ENCODE measurements around the gene AMN. TPM values are rescaled to one million over a fixed set of nuclear protein-coding genes. Genes with fewer than 3 reads are reported as not detected.

The AMN gene
- total and polyA plus RNA-seq, 4 donors, result 0.16 to 8.8 (median 0.34) TPM

- no peak overlapping the region for H3K4me3 ChIP-seq (ENCODE audit: low read length in 2 of 2)
- no peak overlapping the region for H3K27ac ChIP-seq (ENCODE audit: low read depth in 1 of 2, low read length in 2 of 2)
- ATAC-seq (ENCODE audit: low FRiP score) (no peak), DNase-seq (no peak)
- H3K27me3 ChIP-seq (ENCODE audit: control insufficient read depth in 1 of 2, insufficient read depth in 2 of 2, low read length in 1 of 2), result no peaks in the 10 kb centered on the region
- no peaks in the 10 kb centered on the region for H3K9me3 ChIP-seq (ENCODE audit: control insufficient read depth, low read length)
- no peaks in the 10 kb centered on the region for H3K36me3 ChIP-seq (ENCODE audit: control insufficient read depth in 1 of 2, insufficient read depth in 2 of 2, low read length in 1 of 2)
- intact Hi-C loops (cut with DNase I), result no loop called here
- H3K4me1 ChIP-seq (ENCODE audit: control insufficient read depth in 1 of 2, insufficient read depth in 2 of 2, low read length in 2 of 2), result no peaks in the 10 kb centered on the region
- 91 to 94% methylated on average over 5 of the region's 5 CpGs for WGBS, 2 donors
Observed at GRCh38 chr14:102883089-102883541, 39.3 kb upstream of the AMN start.

GRCh38 chr14:102883554-102883953, 38.9 kb upstream of the AMN start:
- no peak overlapping the region for H3K4me3 ChIP-seq (ENCODE audit: low read length in 2 of 2)
- WGBS, 2 donors, result 95 to 96% methylated on average over 14 of the region's 14 CpGs
- ATAC-seq (ENCODE audit: low FRiP score) (no peak), DNase-seq (no peak)
- no peaks in the 10 kb centered on the region for H3K27me3 ChIP-seq (ENCODE audit: control insufficient read depth in 1 of 2, insufficient read depth in 2 of 2, low read length in 1 of 2)
- no peaks in the 10 kb centered on the region for H3K9me3 ChIP-seq (ENCODE audit: control insufficient read depth, low read length)
- intact Hi-C loops (cut with DNase I), result no loop called here
- no peaks in the 10 kb centered on the region for H3K4me1 ChIP-seq (ENCODE audit: control insufficient read depth in 1 of 2, insufficient read depth in 2 of 2, low read length in 2 of 2)
- H3K36me3 ChIP-seq (ENCODE audit: control insufficient read depth in 1 of 2, insufficient read depth in 2 of 2, low read length in 1 of 2), result no peaks in the 10 kb centered on the region
- no peak overlapping the region for H3K27ac ChIP-seq (ENCODE audit: low read depth in 1 of 2, low read length in 2 of 2)

GRCh38 chr14:102885737-102886447, 36.6 kb upstream of the AMN start:
- DNase-seq, result no peak
- Histone ChIP-seq H3K4me3 (ENCODE audit: low read length in 2 of 2) (no peak overlapping the region), H3K36me3 (ENCODE audit: control insufficient read depth in 1 of 2, insufficient read depth in 2 of 2, low read length in 1 of 2) (no peaks in the 10 kb centered on the region), H3K27ac (ENCODE audit: low read depth in 1 of 2, low read length in 2 of 2) (no peak overlapping the region), H3K9me3 (ENCODE audit: control insufficient read depth, low read length) (no peaks in the 10 kb centered on the region), H3K4me1 (ENCODE audit: control insufficient read depth in 1 of 2, insufficient read depth in 2 of 2, low read length in 2 of 2) (no peaks in the 10 kb centered on the region), H3K27me3 (ENCODE audit: control insufficient read depth in 1 of 2, insufficient read depth in 2 of 2, low read length in 1 of 2) (no peaks in the 10 kb centered on the region)
- WGBS, 2 donors, result 96 to 97% methylated on average over 22 of the region's 22 CpGs
- intact Hi-C loops (cut with DNase I), result no loop called here
- ATAC-seq (ENCODE audit: low FRiP score), result no peak

GRCh38 chr14:102888748-102889147, 33.7 kb upstream of the AMN start:
- Histone ChIP-seq H3K27me3 (ENCODE audit: control insufficient read depth in 1 of 2, insufficient read depth in 2 of 2, low read length in 1 of 2) (no peaks in the 10 kb centered on the region), H3K36me3 (ENCODE audit: control insufficient read depth in 1 of 2, insufficient read depth in 2 of 2, low read length in 1 of 2) (no peaks in the 10 kb centered on the region), H3K4me1 (ENCODE audit: control insufficient read depth in 1 of 2, insufficient read depth in 2 of 2, low read length in 2 of 2) (no peaks in the 10 kb centered on the region), H3K4me3 (ENCODE audit: low read length in 2 of 2) (no peak overlapping the region), H3K27ac (ENCODE audit: low read depth in 1 of 2, low read length in 2 of 2) (no peak overlapping the region), H3K9me3 (ENCODE audit: control insufficient read depth, low read length) (no peaks in the 10 kb centered on the region)
- DNase-seq, result no peak
- intact Hi-C loops (cut with DNase I), result no loop called here
- WGBS, 2 donors, result 76 to 83% methylated on average over 1 of the region's 1 CpG
- ATAC-seq (ENCODE audit: low FRiP score), result no peak

- Histone ChIP-seq H3K27ac (ENCODE audit: low read depth in 1 of 2, low read length in 2 of 2) (no peak overlapping the region), H3K4me1 (ENCODE audit: control insufficient read depth in 1 of 2, insufficient read depth in 2 of 2, low read length in 2 of 2) (no peaks in the 10 kb centered on the region), H3K36me3 (ENCODE audit: control insufficient read depth in 1 of 2, insufficient read depth in 2 of 2, low read length in 1 of 2) (no peaks in the 10 kb centered on the region), H3K27me3 (ENCODE audit: control insufficient read depth in 1 of 2, insufficient read depth in 2 of 2, low read length in 1 of 2) (no peaks in the 10 kb centered on the region), H3K9me3 (ENCODE audit: control insufficient read depth, low read length) (no peaks in the 10 kb centered on the region), H3K4me3 (ENCODE audit: low read length in 2 of 2) (no peak overlapping the region)
- ATAC-seq (ENCODE audit: low FRiP score) (no peak), DNase-seq (no peak)
- WGBS, 2 donors, result 97% methylated on average over 7 of the region's 7 CpGs
- intact Hi-C loops (cut with DNase I), result no loop called here
Observed at GRCh38 chr14:102889615-102890014, 32.8 kb upstream of the AMN start.

- Histone ChIP-seq H3K9me3 (ENCODE audit: control insufficient read depth, low read length) (no peaks in the 10 kb centered on the region), H3K27ac (ENCODE audit: low read depth in 1 of 2, low read length in 2 of 2) (no peak overlapping the region), H3K4me1 (ENCODE audit: control insufficient read depth in 1 of 2, insufficient read depth in 2 of 2, low read length in 2 of 2) (no peaks in the 10 kb centered on the region), H3K36me3 (ENCODE audit: control insufficient read depth in 1 of 2, insufficient read depth in 2 of 2, low read length in 1 of 2) (no peaks in the 10 kb centered on the region), H3K27me3 (ENCODE audit: control insufficient read depth in 1 of 2, insufficient read depth in 2 of 2, low read length in 1 of 2) (no peaks in the 10 kb centered on the region), H3K4me3 (ENCODE audit: low read length in 2 of 2) (no peak overlapping the region)
- intact Hi-C loops (cut with DNase I), result no loop called here
- 84 to 87% methylated on average over 15 of the region's 15 CpGs for WGBS, 2 donors
- ATAC-seq (ENCODE audit: low FRiP score) (no peak), DNase-seq (no peak)
Observed at GRCh38 chr14:102891111-102891510, 31.4 kb upstream of the AMN start.

GRCh38 chr14:102891556-102891955, 30.9 kb upstream of the AMN start:
- no peak for ATAC-seq (ENCODE audit: low FRiP score)
- H3K4me3 ChIP-seq (ENCODE audit: low read length in 2 of 2), result no peak overlapping the region
- intact Hi-C loops (cut with DNase I), result no loop called here
- H3K27me3 ChIP-seq (ENCODE audit: control insufficient read depth in 1 of 2, insufficient read depth in 2 of 2, low read length in 1 of 2), result no peaks in the 10 kb centered on the region
- no peak overlapping the region for H3K27ac ChIP-seq (ENCODE audit: low read depth in 1 of 2, low read length in 2 of 2)
- H3K36me3 ChIP-seq (ENCODE audit: control insufficient read depth in 1 of 2, insufficient read depth in 2 of 2, low read length in 1 of 2), result no peaks in the 10 kb centered on the region
- no peaks in the 10 kb centered on the region for H3K4me1 ChIP-seq (ENCODE audit: control insufficient read depth in 1 of 2, insufficient read depth in 2 of 2, low read length in 2 of 2)
- DNase-seq, result no peak
- WGBS, 2 donors, result 71 to 78% methylated on average over 4 of the region's 4 CpGs
- no peaks in the 10 kb centered on the region for H3K9me3 ChIP-seq (ENCODE audit: control insufficient read depth, low read length)

- H3K9me3 ChIP-seq (ENCODE audit: control insufficient read depth, low read length), result no peaks in the 10 kb centered on the region
- no peaks in the 10 kb centered on the region for H3K36me3 ChIP-seq (ENCODE audit: control insufficient read depth in 1 of 2, insufficient read depth in 2 of 2, low read length in 1 of 2)
- 96 to 97% methylated on average over 8 of the region's 8 CpGs for WGBS, 2 donors
- ATAC-seq (ENCODE audit: low FRiP score) (no peak), DNase-seq (no peak)
- no peaks in the 10 kb centered on the region for H3K27me3 ChIP-seq (ENCODE audit: control insufficient read depth in 1 of 2, insufficient read depth in 2 of 2, low read length in 1 of 2)
- H3K27ac ChIP-seq (ENCODE audit: low read depth in 1 of 2, low read length in 2 of 2), result no peak overlapping the region
- no peaks in the 10 kb centered on the region for H3K4me1 ChIP-seq (ENCODE audit: control insufficient read depth in 1 of 2, insufficient read depth in 2 of 2, low read length in 2 of 2)
- H3K4me3 ChIP-seq (ENCODE audit: low read length in 2 of 2), result no peak overlapping the region
- intact Hi-C loops (cut with DNase I), result no loop called here
Observed at GRCh38 chr14:102892651-102893050, 29.8 kb upstream of the AMN start.

GRCh38 chr14:102893452-102893851, 29.0 kb upstream of the AMN start:
- intact Hi-C loops (cut with DNase I), result no loop called here

More at GRCh38 chr14:102893452-102893851, 29.0 kb upstream of the AMN start:
- DNase-seq (peak in 1 of 2 donors; percentile 69), ATAC-seq (ENCODE audit: low FRiP score) (peak; percentile 90)
- Histone ChIP-seq H3K27me3 (ENCODE audit: control insufficient read depth in 1 of 2, insufficient read depth in 2 of 2, low read length in 1 of 2) (no peaks in the 10 kb centered on the region), H3K36me3 (ENCODE audit: control insufficient read depth in 1 of 2, insufficient read depth in 2 of 2, low read length in 1 of 2) (no peaks in the 10 kb centered on the region), H3K4me3 (ENCODE audit: low read length in 2 of 2) (no peak overlapping the region), H3K4me1 (ENCODE audit: control insufficient read depth in 1 of 2, insufficient read depth in 2 of 2, low read length in 2 of 2) (no peaks in the 10 kb centered on the region), H3K27ac (ENCODE audit: low read depth in 1 of 2, low read length in 2 of 2) (no peak overlapping the region), H3K9me3 (ENCODE audit: control insufficient read depth, low read length) (no peaks in the 10 kb centered on the region)
- WGBS, 2 donors, result 70% methylated on average over 9 of the region's 9 CpGs

All from aorta (tissue), 5 donors.